Ishikawa (cell line): Measurements from ENCODE around the gene LRRTM4.

Experiments used
- CEBPB ChIP-seq: IDR thresholded peaks from 2 replicates; pipeline ENCODE4 v1.6.1; 2012
- CREB1 ChIP-seq: IDR thresholded peaks from 2 replicates; pipeline ENCODE4 v1.6.1; 2012; ENCODE audit warnings: low read depth
- EGR1 ChIP-seq: IDR thresholded peaks from 2 replicates; pipeline ENCODE4 v1.6.1; 2012
- EP300 ChIP-seq: IDR thresholded peaks from 2 replicates; pipeline ENCODE4 v1.6.1; 2012; ENCODE audit warnings: borderline replicate concordance
- FOXM1 ChIP-seq: IDR thresholded peaks from 2 replicates; pipeline ENCODE4 v1.6.1; 2012; ENCODE audit warnings: low read depth, borderline replicate concordance
- NFIC ChIP-seq: IDR thresholded peaks from 2 replicates; pipeline ENCODE4 v1.6.1; 2012
- RAD21 ChIP-seq: IDR thresholded peaks from 2 replicates; pipeline ENCODE4 v1.6.1; 2012; ENCODE audit warnings: low read depth
- TAF1 ChIP-seq: IDR thresholded peaks from 2 replicates; pipeline ENCODE4 v1.6.1; 2012; ENCODE audit warnings: low read depth, mild to moderate bottlenecking
- TCF12 ChIP-seq: IDR thresholded peaks from 2 replicates; pipeline ENCODE4 v1.6.1; 2012; ENCODE audit warnings: low read depth
- TEAD4 ChIP-seq: IDR thresholded peaks from 2 replicates; pipeline ENCODE4 v1.6.1; 2012
- YY1 ChIP-seq: IDR thresholded peaks from 2 replicates; pipeline ENCODE4 v1.6.1; 2012; ENCODE audit warnings: low read depth
- ZBTB7A ChIP-seq: IDR thresholded peaks from 2 replicates; pipeline ENCODE4 v1.6.1; 2012; ENCODE audit warnings: low read depth
- TF ChIP-seq, protein P1 (sequence below): IDR thresholded peaks from 2 replicates; pipeline ENCODE4 v1.6.1; 2012
- TF ChIP-seq, protein P2 (sequence below): IDR thresholded peaks from 2 replicates; pipeline ENCODE4 v1.6.1; 2012; ENCODE audit warnings: low read depth, mild to moderate bottlenecking
- TF ChIP-seq, protein P3 (sequence below): IDR thresholded peaks from 2 replicates; pipeline ENCODE4 v1.6.1; 2012

The LRRTM4 gene

DNA sequence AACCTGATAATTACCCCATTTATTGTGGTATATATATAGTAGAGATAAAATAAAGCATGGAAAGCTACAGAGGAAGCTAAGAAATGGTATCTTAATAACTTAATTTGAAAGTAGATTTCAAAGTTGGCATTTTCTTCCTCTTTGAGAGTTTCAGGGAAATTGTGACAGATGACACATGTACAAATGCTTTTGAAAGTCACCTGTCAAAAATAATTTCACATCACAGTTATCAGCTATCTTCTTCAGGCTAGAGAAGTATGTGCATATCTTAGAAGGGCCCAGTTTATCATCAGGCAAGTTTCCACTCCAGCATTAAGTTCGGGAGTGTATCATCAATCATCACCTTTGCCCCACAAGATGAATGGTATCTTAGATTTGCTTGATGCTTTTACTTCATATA, 457.9 kb downstream of the LRRTM4 start:
- TF ChIP-seq, protein P1, sequence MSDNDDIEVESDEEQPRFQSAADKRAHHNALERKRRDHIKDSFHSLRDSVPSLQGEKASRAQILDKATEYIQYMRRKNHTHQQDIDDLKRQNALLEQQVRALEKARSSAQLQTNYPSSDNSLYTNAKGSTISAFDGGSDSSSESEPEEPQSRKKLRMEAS = no peak
- TF ChIP-seq TEAD4 (no peak), FOXM1 (no peak), YY1 (no peak), TCF12 (no peak), TAF1 (no peak), CEBPB (no peak)
- TF ChIP-seq, protein P2, sequence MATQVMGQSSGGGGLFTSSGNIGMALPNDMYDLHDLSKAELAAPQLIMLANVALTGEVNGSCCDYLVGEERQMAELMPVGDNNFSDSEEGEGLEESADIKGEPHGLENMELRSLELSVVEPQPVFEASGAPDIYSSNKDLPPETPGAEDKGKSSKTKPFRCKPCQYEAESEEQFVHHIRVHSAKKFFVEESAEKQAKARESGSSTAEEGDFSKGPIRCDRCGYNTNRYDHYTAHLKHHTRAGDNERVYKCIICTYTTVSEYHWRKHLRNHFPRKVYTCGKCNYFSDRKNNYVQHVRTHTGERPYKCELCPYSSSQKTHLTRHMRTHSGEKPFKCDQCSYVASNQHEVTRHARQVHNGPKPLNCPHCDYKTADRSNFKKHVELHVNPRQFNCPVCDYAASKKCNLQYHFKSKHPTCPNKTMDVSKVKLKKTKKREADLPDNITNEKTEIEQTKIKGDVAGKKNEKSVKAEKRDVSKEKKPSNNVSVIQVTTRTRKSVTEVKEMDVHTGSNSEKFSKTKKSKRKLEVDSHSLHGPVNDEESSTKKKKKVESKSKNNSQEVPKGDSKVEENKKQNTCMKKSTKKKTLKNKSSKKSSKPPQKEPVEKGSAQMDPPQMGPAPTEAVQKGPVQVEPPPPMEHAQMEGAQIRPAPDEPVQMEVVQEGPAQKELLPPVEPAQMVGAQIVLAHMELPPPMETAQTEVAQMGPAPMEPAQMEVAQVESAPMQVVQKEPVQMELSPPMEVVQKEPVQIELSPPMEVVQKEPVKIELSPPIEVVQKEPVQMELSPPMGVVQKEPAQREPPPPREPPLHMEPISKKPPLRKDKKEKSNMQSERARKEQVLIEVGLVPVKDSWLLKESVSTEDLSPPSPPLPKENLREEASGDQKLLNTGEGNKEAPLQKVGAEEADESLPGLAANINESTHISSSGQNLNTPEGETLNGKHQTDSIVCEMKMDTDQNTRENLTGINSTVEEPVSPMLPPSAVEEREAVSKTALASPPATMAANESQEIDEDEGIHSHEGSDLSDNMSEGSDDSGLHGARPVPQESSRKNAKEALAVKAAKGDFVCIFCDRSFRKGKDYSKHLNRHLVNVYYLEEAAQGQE = no peak
- TF ChIP-seq, protein P3, sequence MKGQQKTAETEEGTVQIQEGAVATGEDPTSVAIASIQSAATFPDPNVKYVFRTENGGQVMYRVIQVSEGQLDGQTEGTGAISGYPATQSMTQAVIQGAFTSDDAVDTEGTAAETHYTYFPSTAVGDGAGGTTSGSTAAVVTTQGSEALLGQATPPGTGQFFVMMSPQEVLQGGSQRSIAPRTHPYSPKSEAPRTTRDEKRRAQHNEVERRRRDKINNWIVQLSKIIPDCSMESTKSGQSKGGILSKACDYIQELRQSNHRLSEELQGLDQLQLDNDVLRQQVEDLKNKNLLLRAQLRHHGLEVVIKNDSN = no peak

DNA sequence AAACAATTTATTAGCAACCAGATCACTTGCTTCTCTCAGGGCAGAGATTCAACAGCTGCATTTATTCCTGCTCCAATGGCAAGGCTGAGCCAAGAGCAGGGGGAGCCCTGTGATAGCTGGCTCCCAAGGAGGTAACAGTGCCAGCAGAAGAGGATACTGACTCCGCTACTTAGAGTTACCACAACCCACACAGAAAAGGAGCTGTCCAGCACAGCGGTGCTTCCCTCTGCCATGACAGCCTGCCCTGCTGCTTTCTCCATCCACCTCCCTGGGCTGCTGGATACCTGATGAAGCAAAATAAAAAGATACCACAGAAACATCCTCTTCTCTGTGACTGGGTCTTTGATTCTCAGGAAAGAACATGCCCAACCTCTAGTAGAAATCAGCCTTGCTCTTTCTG, 467.2 kb downstream of the LRRTM4 start:
- TF ChIP-seq, protein P2 = peak; percentile 81
- TF ChIP-seq EP300 = no peak

DNA sequence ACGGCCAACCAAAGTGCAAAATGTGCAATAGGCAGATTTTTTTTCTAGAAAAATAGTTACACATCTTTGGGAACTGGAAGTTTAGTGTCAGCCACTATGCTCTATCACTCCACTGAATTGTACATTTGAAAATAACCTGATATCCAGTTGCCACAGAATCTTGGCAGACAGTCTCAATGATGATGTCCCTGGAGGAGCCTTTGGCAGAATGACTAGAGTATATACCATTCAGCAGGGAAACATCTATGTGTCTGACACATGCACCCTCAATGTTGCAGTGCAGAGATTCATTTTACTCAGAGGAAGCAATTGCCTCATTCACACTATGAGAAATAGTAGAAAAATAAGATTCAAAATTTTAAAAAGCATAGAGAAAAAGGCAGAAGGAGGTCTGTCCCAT, 475.8 kb downstream of the LRRTM4 start:
- TF ChIP-seq TAF1 = no peak
- TF ChIP-seq RAD21 = no peak
- no peak for TF ChIP-seq TCF12
- TF ChIP-seq CEBPB = no peak
- TF ChIP-seq, protein P1 = no peak
- no peak for TF ChIP-seq FOXM1
- TF ChIP-seq EP300 = no peak
- no peak for TF ChIP-seq ZBTB7A
- TF ChIP-seq CREB1 = no peak
- TF ChIP-seq, protein P3 = no peak
- TF ChIP-seq EGR1 = no peak
- TF ChIP-seq NFIC = no peak
- TF ChIP-seq TEAD4 = no peak
- TF ChIP-seq, protein P2 = no peak
- no peak for TF ChIP-seq YY1

DNA sequence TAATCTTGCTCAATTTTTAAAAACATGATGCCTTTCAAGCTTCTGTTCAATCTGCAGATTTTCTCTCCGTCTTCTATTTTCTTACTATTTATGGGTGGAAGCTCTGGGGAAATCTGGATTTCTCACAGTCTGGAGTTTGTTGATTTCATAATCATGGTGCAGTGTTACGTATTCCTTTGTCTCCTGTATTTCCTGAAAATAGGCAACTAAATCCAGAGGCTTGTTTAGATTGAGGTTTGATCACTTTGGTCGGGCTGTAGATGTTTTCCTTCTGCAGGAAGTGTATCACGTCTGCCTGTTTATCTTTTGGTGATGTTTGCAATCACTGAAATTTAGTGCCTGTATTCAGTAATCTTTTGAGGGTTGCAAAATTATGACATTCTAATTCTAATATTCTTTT, 487.7 kb downstream of the LRRTM4 start:
- TF ChIP-seq TCF12 = no peak
- no peak for TF ChIP-seq TEAD4
- TF ChIP-seq EGR1 = no peak
- no peak for TF ChIP-seq CREB1
- TF ChIP-seq FOXM1 = no peak
- TF ChIP-seq, protein P1 = no peak
- no peak for TF ChIP-seq EP300
- TF ChIP-seq NFIC = no peak
- no peak for TF ChIP-seq YY1
- no peak for TF ChIP-seq RAD21
- no peak for TF ChIP-seq ZBTB7A
- TF ChIP-seq TAF1 = no peak
- TF ChIP-seq, protein P3 = no peak
- TF ChIP-seq, protein P2 = no peak
- no peak for TF ChIP-seq CEBPB
